HepG2 (cell line): Measurements from ENCODE around the gene AZU1. TPM values are rescaled to one million over a fixed set of nuclear protein-coding genes. Genes with fewer than 3 reads are reported as not detected.

Experiments
- ATAC-seq: fragments of 200-7000 bp; cut with Tn5 transposase; 3 replicates; pipeline ENCODE4 v1.9.1; 2020; ENCODE audit warnings: mild to moderate bottlenecking, moderate library complexity
- BruUV-seq: library from RNA; stranded (reverse); fragments of 400-500 nt; replicated peaks from 2 replicates; lab custom pipeline; 2021; lab: Mats Ljungman, UMichigan
- CTCF ChIA-PET: fragments of 300-600 bp; formaldehyde crosslinking; extraction: SDS; loops from one replicate; lab custom pipeline; 2021; ENCODE audit warnings: low total read pairs, inconsistent platforms, low intra/inter-chr PET ratio; lab: Yijun Ruan, JAX
- POLR2A ChIA-PET: fragments of 350-600 bp; sonication (Branson Sonifier 250); formaldehyde crosslinking; loops from one replicate; lab custom pipeline; 2020; ENCODE audit warnings: antibody characterized with exemption, inconsistent platforms; lab: Yijun Ruan, JAX
- DNase-seq: peaks from one replicate; pipeline ENCODE4 v3.0.0-alpha.2; 2015; ENCODE audit warnings: low spot score
- FAIRE-seq: peaks from 3 replicates; lab custom pipeline; 2011; peaks lifted over from hg19 to GRCh38; lab: Jason Lieb, UNC
- H2AFZ ChIP-seq: one replicate; pipeline ENCODE4 v1.6.1; 2011; ENCODE audit warnings: low read length, inconsistent platforms
- H3K27ac ChIP-seq: fragments of 300-600 bp; 3 replicates; pipeline ENCODE4 v1.8.0; 2011; ENCODE audit warnings: mixed run types, mild to moderate bottlenecking, mixed read lengths, low read length, inconsistent platforms; ENCODE audit not compliant: insufficient read depth; ENCODE audit errors: extremely low read length
- H3K27me3 ChIP-seq, 2 experiments: fragments of 200-600 bp in 1 of 2; 2 replicates in 1 of 2; 3 replicates in 1 of 2; pipeline versions ENCODE4 v1.6.0 to v1.8.0; 2011; ENCODE audit warnings: low read length in 2 of 2, mild to moderate bottlenecking in 2 of 2, moderate library complexity in 2 of 2, inconsistent platforms in 1 of 2; ENCODE audit not compliant: insufficient read depth in 2 of 2, control insufficient read depth in 1 of 2
- H3K36me3 ChIP-seq, 2 experiments: fragments of 200-600 bp in 1 of 2; replicated peaks in 1 of 2; 2 replicates in 1 of 2; 3 replicates in 1 of 2; pipeline versions ENCODE4 v1.5.1 to v1.8.0; 2011; ENCODE audit warnings: low read length in 2 of 2, inconsistent platforms in 1 of 2; ENCODE audit not compliant: insufficient read depth in 2 of 2, control insufficient read depth in 1 of 2
- H3K4me1 ChIP-seq: 2 replicates; pipeline ENCODE4 v1.5.1; 2012; ENCODE audit warnings: low read length, inconsistent platforms; ENCODE audit not compliant: insufficient read depth
- H3K4me2 ChIP-seq: 2 replicates; pipeline ENCODE4 v1.6.0; 2011; ENCODE audit warnings: low read depth, low read length, inconsistent platforms
- H3K4me3 ChIP-seq, 3 experiments: fragments of 200-600 bp in 1 of 3; sonication (generic), shearing (Covaris generic) in 1 of 3; replicated peaks in 1 of 3; 2 replicates each; pipeline ENCODE4 v1.5.1; 2011 to 2016; ENCODE audit warnings: low read length in 3 of 3, inconsistent platforms in 2 of 3, low read depth in 2 of 3, mild to moderate bottlenecking in 2 of 3, control low read depth in 1 of 3, mixed read lengths in 1 of 3; ENCODE audit not compliant: insufficient read depth in 1 of 3
- H3K79me2 ChIP-seq: one replicate; pipeline ENCODE4 v1.6.1; 2011; ENCODE audit warnings: low read length, inconsistent platforms; ENCODE audit not compliant: insufficient read depth
- H3K9ac ChIP-seq: 2 replicates; pipeline ENCODE4 v1.6.0; 2011; ENCODE audit warnings: mild to moderate bottlenecking, low read depth, low read length, inconsistent platforms; ENCODE audit not compliant: insufficient read depth
- H3K9me3 ChIP-seq: 2 replicates; pipeline ENCODE4 v1.5.1; 2012; ENCODE audit warnings: mild to moderate bottlenecking, low read length
- H4K20me1 ChIP-seq: 2 replicates; pipeline ENCODE4 v1.6.0; 2011; ENCODE audit warnings: inconsistent platforms, mild to moderate bottlenecking, low read length, moderate library complexity; ENCODE audit not compliant: insufficient read depth
- ATF7 ChIP-seq, 2 experiments: fragments of 450-650 bp in 1 of 2; sonication (generic) in 1 of 2; formaldehyde crosslinking in 1 of 2; IDR thresholded peaks; 2 replicates each; pipeline versions ENCODE4 v1.4.0 to v1.6.1; 2016 to 2020; ENCODE audit warnings: antibody characterized with exemption in 1 of 2, mild to moderate bottlenecking in 1 of 2, missing genetic modification reagents in 1 of 2
- CEBPB ChIP-seq: IDR thresholded peaks from 2 replicates; pipeline ENCODE4 v1.6.1; 2011; ENCODE audit warnings: low read depth, low read length, improper control_type of control experiment, borderline replicate concordance
- FOXP1 ChIP-seq, 2 experiments: fragments of 450-650 bp in 1 of 2; IDR thresholded peaks; 2 replicates each; pipeline ENCODE4 v1.6.1; 2017 to 2018; ENCODE audit warnings: antibody characterized with exemption in 1 of 2
- GFI1 ChIP-seq: sonication (generic); formaldehyde crosslinking; IDR thresholded peaks from 2 replicates; pipeline ENCODE4 v1.5.0; 2020; ENCODE audit warnings: missing genetic modification reagents, mild to moderate bottlenecking, borderline replicate concordance
- KMT2A ChIP-seq: sonication (generic); formaldehyde crosslinking; IDR thresholded peaks from 2 replicates; pipeline ENCODE4 v1.4.0; 2020; ENCODE audit warnings: missing genetic modification reagents
- NR2F6 ChIP-seq, 2 experiments: IDR thresholded peaks; 2 replicates each; pipeline ENCODE4 v1.6.1; 2016; ENCODE audit warnings: antibody characterized with exemption in 1 of 2, mild to moderate bottlenecking in 1 of 2
- RARA ChIP-seq: IDR thresholded peaks from 2 replicates; pipeline ENCODE4 v1.6.1; 2016; ENCODE audit warnings: missing genetic modification reagents, missing compliant biosample characterization
- RCOR2 ChIP-seq: IDR thresholded peaks from 2 replicates; pipeline ENCODE4 v1.6.1; 2016; ENCODE audit warnings: missing biosample characterization, missing genetic modification reagents
- U2AF1 ChIP-seq: fragments of 200-400 bp; formaldehyde crosslinking; optimal IDR thresholded peaks from 2 replicates; pipeline ENCODE3; 2017; ENCODE audit warnings: mild to moderate bottlenecking, low read depth, low read length
- ZBTB1 ChIP-seq: sonication (generic); formaldehyde crosslinking; IDR thresholded peaks from 2 replicates; pipeline ENCODE4 v1.4.0; 2020; ENCODE audit warnings: missing genetic modification reagents, borderline replicate concordance
- ZFY ChIP-seq: sonication (generic); formaldehyde crosslinking; IDR thresholded peaks from 2 replicates; pipeline ENCODE4 v1.4.0; 2020; ENCODE audit warnings: missing genetic modification reagents
- ZNF615 ChIP-seq: sonication (generic); formaldehyde crosslinking; IDR thresholded peaks from 2 replicates; pipeline ENCODE4 v1.5.0; 2020; ENCODE audit warnings: mild to moderate bottlenecking, missing genetic modification reagents, borderline replicate concordance
- WGBS: methylation state at CpG from one replicate; pipeline ENCODE4 v1.1.6; 2017; ENCODE audit warnings: low lambda C conversion rate; 5-methylcytosine and 5-hydroxymethylcytosine counted together
- in situ Hi-C: cut with HindIII; loops from 2 replicates; pipeline ENCODE4 v1.10.0; 2017; ENCODE audit warnings: low pct_unique_long_range_greater_than_20kb; ENCODE audit not compliant: extremely low pct_ligation_motif_present
- intact Hi-C: fragments of 100-400 bp; cut with micrococcal nuclease; formaldehyde crosslinking; loops from one replicate; pipeline ENCODE4 v1.10.0; 2022; ENCODE audit not compliant: unreplicated experiment
- polyA plus RNA-seq, 8 experiments: library from polyadenylated mRNA; depleted of rRNA in 3 of 8; stranded (reverse) in 7 of 8; unstranded in 1 of 8; fragments of >200 nt; fragmentation: Illumina TruSeq in 4 of 8; extraction: Trizol in 4 of 8; gene quantifications; 2 replicates each; pipeline versions ENCODE4 v1.2.1 to v1.2.3, GENCODE V29; 2011 to 2016; ENCODE audit warnings: low read depth in 4 of 8, missing spikeins in 1 of 8, mixed read lengths in 1 of 8; ENCODE audit not compliant: insufficient read depth in 1 of 8
- total RNA-seq, 5 experiments: library from RNA; depleted of rRNA; stranded (reverse); fragments of >200 nt; fragmentation: Illumina TruSeq; extraction: Trizol; gene quantifications; 2 replicates each; pipeline ENCODE4 v1.2.3, GENCODE V29; 2016; ENCODE audit warnings: low read depth in 1 of 5
- TF ChIP-seq, protein P1 (sequence below): sonication (generic); formaldehyde crosslinking; IDR thresholded peaks from 2 replicates; pipeline ENCODE4 v1.4.0; 2020; ENCODE audit warnings: missing genetic modification reagents
- TF ChIP-seq, protein P2 (sequence below): sonication (generic); formaldehyde crosslinking; IDR thresholded peaks from 2 replicates; pipeline ENCODE4 v1.5.1; 2020; ENCODE audit warnings: missing genetic modification reagents, mild to moderate bottlenecking, borderline replicate concordance
- TF ChIP-seq, protein P3 (sequence below): IDR thresholded peaks from 2 replicates; pipeline ENCODE4 v1.6.1; 2016; ENCODE audit warnings: missing genetic modification reagents, missing compliant biosample characterization
- TF ChIP-seq, protein P4 (sequence below): sonication (generic); formaldehyde crosslinking; conservative IDR thresholded peaks from 2 replicates; pipeline ENCODE4 v1.8.1; 2023; ENCODE audit warnings: missing genetic modification reagents

AZU1 gene
- total and polyA plus RNA-seq, 2 of the 13 experiments (the other 11 are each of a cell fraction or from before 2014, with no cell fraction given): not detected

DNA sequence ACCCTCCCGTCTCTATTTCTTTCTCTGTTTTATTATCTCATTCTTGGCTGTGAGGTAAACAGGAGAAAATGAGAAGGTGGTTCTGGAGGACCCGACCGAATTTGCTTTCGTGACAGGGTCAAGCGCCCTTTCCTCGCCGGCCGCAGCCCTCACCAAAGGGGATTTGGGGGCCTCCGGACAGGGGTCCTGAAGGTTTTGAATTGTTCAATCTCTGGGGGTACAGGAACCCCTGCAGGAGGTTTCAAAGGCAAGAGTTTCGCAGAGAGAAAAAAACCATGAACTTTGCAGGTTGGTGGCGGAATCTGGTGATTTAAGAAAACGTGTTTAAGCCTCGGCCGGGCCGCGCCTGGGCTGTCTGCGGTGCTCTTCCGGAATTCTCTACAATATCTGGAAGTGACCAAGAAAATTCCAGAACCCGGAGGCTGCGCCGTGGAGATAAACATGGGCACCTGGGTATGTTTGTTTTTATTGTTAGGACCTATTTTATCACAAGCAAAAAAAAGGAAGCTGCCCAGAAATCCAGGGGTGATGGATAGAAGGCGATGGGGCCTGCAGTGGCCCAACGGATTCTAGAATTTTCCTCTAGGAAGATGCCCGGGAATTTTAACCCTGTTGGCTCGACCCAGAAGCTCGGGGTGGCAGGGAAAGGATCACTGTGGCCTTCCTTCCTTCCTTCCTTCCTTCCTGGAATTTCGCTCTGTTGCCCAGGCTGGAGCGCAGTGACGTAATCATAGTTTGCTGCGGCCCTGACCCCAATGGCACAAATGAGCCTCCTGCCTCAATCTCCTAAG, 44.6 kb upstream of the AZU1 start:
- BruUV-seq: TSS peak; percentile 92
- H3K9ac ChIP-seq: peak overlapping the region; percentile 72
- H3K4me3 ChIP-seq: peak overlapping the region; percentile 74 to 86 (median 76)
- no peaks in the 10 kb centered on the region for H3K27me3 ChIP-seq
- 10% methylated on average over 30 of the region's 30 CpGs for WGBS
- in situ Hi-C loops (no loop called here), intact Hi-C loops (loop anchor here (10.0 kb wide), 1 partner anchor 212 kb away; no protein-coding TSS in a partner anchor)
- ChIA-PET POLR2A (interaction anchor here (1.0 to 2.2 kb wide), 5 partner anchors 10 to 43 kb away, joined by 3 to 11 read pairs (median 3); partner anchors contain the start of gene PTBP1), CTCF (interaction anchor here (0.8 kb wide), 1 partner anchor 12 kb away, joined by 3 read pairs; no protein-coding TSS in a partner anchor)
- no peak overlapping the region for H2AFZ ChIP-seq
- H3K9me3 ChIP-seq: no peaks in the 10 kb centered on the region
- peak overlapping the region; percentile 83 for H3K4me2 ChIP-seq
- no peaks in the 10 kb centered on the region for H3K36me3 ChIP-seq
- DNase-seq (no peak), ATAC-seq (peak; percentile 6; the same call in 1 of the 3 replicates), FAIRE-seq (peak; percentile 28)
- peaks cover 51% of the 10 kb centered on the region for H3K4me1 ChIP-seq
- peak overlapping the region; percentile 85 for H3K27ac ChIP-seq
- peaks cover 5% of the 10 kb centered on the region for H3K79me2 ChIP-seq
- H4K20me1 ChIP-seq: no peaks in the 10 kb centered on the region
- TF ChIP-seq CEBPB (peak; percentile 36; the same call in 1 of the 2 replicates), ZNF615 (CRISPR knock-in tag) (0 out of 2 replicates have a peak, but pooled peaks have one; percentile 45), ZBTB1 (CRISPR knock-in tag) (no peak), U2AF1 (no peak), NR2F6 (IDR thresholded peaks at IDR 0.05) (no peak), NR2F6 (CRISPR knock-in tag; IDR thresholded peaks at IDR 0.05) (0 out of 2 replicates have a peak, but pooled peaks have one; percentile 50), RCOR2 (peak; percentile 19), RARA (0 out of 2 replicates have a peak, but pooled peaks have one; percentile 24), ATF7 (IDR thresholded peaks at IDR 0.05) (peak; percentile 81), ATF7 (CRISPR knock-in tag; IDR thresholded peaks at IDR 0.05) (no peak), KMT2A (CRISPR knock-in tag) (0 out of 2 replicates have a peak, but pooled peaks have one; percentile 2), FOXP1 (IDR thresholded peaks at IDR 0.05) (no peak), FOXP1 (CRISPR knock-in tag; IDR thresholded peaks at IDR 0.05) (no peak), GFI1 (CRISPR knock-in tag) (peak; percentile 63; the same call in 1 of the 2 replicates), ZFY (peak; percentile 16; the same call in 1 of the 2 replicates)
- TF ChIP-seq, protein P1, sequence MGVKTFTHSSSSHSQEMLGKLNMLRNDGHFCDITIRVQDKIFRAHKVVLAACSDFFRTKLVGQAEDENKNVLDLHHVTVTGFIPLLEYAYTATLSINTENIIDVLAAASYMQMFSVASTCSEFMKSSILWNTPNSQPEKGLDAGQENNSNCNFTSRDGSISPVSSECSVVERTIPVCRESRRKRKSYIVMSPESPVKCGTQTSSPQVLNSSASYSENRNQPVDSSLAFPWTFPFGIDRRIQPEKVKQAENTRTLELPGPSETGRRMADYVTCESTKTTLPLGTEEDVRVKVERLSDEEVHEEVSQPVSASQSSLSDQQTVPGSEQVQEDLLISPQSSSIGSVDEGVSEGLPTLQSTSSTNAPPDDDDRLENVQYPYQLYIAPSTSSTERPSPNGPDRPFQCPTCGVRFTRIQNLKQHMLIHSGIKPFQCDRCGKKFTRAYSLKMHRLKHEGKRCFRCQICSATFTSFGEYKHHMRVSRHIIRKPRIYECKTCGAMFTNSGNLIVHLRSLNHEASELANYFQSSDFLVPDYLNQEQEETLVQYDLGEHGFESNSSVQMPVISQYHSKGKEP (CRISPR knock-in tag): 0 out of 2 replicates have a peak, but pooled peaks have one; percentile 1
- TF ChIP-seq, protein P2, sequence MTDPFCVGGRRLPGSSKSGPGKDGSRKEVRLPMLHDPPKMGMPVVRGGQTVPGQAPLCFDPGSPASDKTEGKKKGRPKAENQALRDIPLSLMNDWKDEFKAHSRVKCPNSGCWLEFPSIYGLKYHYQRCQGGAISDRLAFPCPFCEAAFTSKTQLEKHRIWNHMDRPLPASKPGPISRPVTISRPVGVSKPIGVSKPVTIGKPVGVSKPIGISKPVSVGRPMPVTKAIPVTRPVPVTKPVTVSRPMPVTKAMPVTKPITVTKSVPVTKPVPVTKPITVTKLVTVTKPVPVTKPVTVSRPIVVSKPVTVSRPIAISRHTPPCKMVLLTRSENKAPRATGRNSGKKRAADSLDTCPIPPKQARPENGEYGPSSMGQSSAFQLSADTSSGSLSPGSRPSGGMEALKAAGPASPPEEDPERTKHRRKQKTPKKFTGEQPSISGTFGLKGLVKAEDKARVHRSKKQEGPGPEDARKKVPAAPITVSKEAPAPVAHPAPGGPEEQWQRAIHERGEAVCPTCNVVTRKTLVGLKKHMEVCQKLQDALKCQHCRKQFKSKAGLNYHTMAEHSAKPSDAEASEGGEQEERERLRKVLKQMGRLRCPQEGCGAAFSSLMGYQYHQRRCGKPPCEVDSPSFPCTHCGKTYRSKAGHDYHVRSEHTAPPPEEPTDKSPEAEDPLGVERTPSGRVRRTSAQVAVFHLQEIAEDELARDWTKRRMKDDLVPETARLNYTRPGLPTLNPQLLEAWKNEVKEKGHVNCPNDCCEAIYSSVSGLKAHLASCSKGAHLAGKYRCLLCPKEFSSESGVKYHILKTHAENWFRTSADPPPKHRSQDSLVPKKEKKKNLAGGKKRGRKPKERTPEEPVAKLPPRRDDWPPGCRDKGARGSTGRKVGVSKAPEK (CRISPR knock-in tag): no peak
- TF ChIP-seq, protein P3, sequence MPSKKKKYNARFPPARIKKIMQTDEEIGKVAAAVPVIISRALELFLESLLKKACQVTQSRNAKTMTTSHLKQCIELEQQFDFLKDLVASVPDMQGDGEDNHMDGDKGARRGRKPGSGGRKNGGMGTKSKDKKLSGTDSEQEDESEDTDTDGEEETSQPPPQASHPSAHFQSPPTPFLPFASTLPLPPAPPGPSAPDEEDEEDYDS: no peak
- TF ChIP-seq, protein P4, sequence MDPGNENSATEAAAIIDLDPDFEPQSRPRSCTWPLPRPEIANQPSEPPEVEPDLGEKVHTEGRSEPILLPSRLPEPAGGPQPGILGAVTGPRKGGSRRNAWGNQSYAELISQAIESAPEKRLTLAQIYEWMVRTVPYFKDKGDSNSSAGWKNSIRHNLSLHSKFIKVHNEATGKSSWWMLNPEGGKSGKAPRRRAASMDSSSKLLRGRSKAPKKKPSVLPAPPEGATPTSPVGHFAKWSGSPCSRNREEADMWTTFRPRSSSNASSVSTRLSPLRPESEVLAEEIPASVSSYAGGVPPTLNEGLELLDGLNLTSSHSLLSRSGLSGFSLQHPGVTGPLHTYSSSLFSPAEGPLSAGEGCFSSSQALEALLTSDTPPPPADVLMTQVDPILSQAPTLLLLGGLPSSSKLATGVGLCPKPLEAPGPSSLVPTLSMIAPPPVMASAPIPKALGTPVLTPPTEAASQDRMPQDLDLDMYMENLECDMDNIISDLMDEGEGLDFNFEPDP: 0 out of 2 replicates have a peak, but pooled peaks have one; percentile 47
